DOHH2 (cell line): ENCODE data around the gene STOML3.
"Not testable (repeated sequence)": the region's sequence is repeated elsewhere in the genome, so short reads cannot be mapped to it uniquely, and the experiment has no call there.

Source experiments
- CTCF ChIP-seq: fragments of 200-600 bp; sonication (generic); IDR thresholded peaks from one replicate; pipeline ENCODE4 v1.5.1; 2014; ENCODE audit warnings: antibody characterized with exemption, mild to moderate bottlenecking, low read depth, low read length; ENCODE audit not compliant: poor library complexity, severe bottlenecking
- EZH2phosphoT487 ChIP-seq: fragments of 200-600 bp; sonication (generic); IDR thresholded peaks from 2 replicates; pipeline ENCODE4 v1.6.1; 2017; ENCODE audit warnings: borderline replicate concordance, mild to moderate bottlenecking, antibody characterized with exemption, low read length, moderate library complexity, mixed read lengths

- TF ChIP-seq CTCF, EZH2phosphoT487: not testable (repeated sequence)
These were observed 15.9 kb upstream of the STOML3 start for GRCh38 chr13:39006371-39007111.
